Gastrocnemius medialis (tissue), 4 donors: ENCODE measurements around the gene RRP1. TPM values are rescaled to one million over a fixed set of nuclear protein-coding genes. Genes with fewer than 3 reads are reported as not detected.

Experiments
- ATAC-seq, 2 donors: fragments of 150-250 bp; one replicate each; pipeline ENCODE4 v1.9.1; 2016
- DNase-seq, 2 donors: peaks; one replicate each; pipeline ENCODE4 v3.0.0-alpha.2; 2019
- H3K27ac ChIP-seq, 4 donors: fragments of 200-600 bp; sonication (generic); 1 replicate in 1 of 4; 2 replicates in 3 of 4; pipeline ENCODE4 v1.5.1; 2016 to 2018; ENCODE audit warnings: mild to moderate bottlenecking in 2 of 4, moderate library complexity in 1 of 4
- H3K27me3 ChIP-seq, 3 donors: fragments of 200-600 bp; sonication (generic) in 2 of 3; 1 replicate in 1 of 3; 2 replicates in 2 of 3; pipeline versions ENCODE4 v1.5.1 to v1.6.0; 2016 to 2019; ENCODE audit warnings: mild to moderate bottlenecking in 1 of 3, moderate library complexity in 1 of 3
- H3K36me3 ChIP-seq, 2 donors: fragments of 200-600 bp; sonication (generic) in 1 of 2; one replicate each; pipeline ENCODE4 v1.5.1; 2017 to 2018
- H3K4me1 ChIP-seq, 2 donors: fragments of 200-600 bp; sonication (generic) in 1 of 2; one replicate each; pipeline ENCODE4 v1.5.1; 2016 to 2017; ENCODE audit warnings: mild to moderate bottlenecking in 2 of 2
- H3K4me3 ChIP-seq, 4 donors: fragments of 200-600 bp; sonication (generic) in 3 of 4; 1 replicate in 1 of 4; 2 replicates in 3 of 4; pipeline ENCODE4 v1.5.1; 2016 to 2019; ENCODE audit warnings: mild to moderate bottlenecking in 2 of 4
- H3K9me3 ChIP-seq, 3 donors: fragments of 200-600 bp; sonication (generic) in 2 of 3; 1 replicate in 1 of 3; 2 replicates in 2 of 3; pipeline ENCODE4 v1.5.1; 2016 to 2019
- POLR2A ChIP-seq, 2 donors: fragments of 450-650 bp; IDR thresholded peaks; one replicate each; pipeline ENCODE4 v1.6.1; 2017; ENCODE audit warnings: antibody characterized with exemption in 2 of 2, mild to moderate bottlenecking in 2 of 2, moderate library complexity in 2 of 2
- in situ Hi-C, 4 donors: fragments of 200-750 bp; cut with MboI; loops; one replicate each; pipeline versions ENCODE4 v1.15.0 to v1.8.0; 2017; ENCODE audit warnings: low sequenced_read_pairs in 4 of 4
- intact Hi-C: fragments of 100-400 bp; cut with DNase I; formaldehyde crosslinking; loops from one replicate; pipeline ENCODE4 v1.15.1; 2023; ENCODE audit warnings: low total_unique reads
- total RNA-seq, 4 donors: library from RNA; depleted of rRNA; stranded (reverse); fragments of >200 nt; gene quantifications; one replicate each; pipeline versions ENCODE4 v1.1.0 to v1.2.3, GENCODE V29; 2016
- TF ChIP-seq, protein P1 (sequence below), 5 experiments: fragments of 450-650 bp in 3 of 5; fragments of 200-600 bp in 2 of 5; sonication (generic) in 2 of 5; IDR thresholded peaks in 4 of 5; conservative IDR thresholded peaks in 1 of 5; 1 replicate in 4 of 5; 2 replicates in 1 of 5; pipeline ENCODE4 v1.5.1; 2016 to 2019; ENCODE audit warnings: antibody characterized with exemption in 5 of 5, mild to moderate bottlenecking in 3 of 5, moderate library complexity in 3 of 5

Gene RRP1
- total RNA-seq, 4 donors from 2014 or later: 17.5 to 32.0 (median 25.1) TPM

DNA sequence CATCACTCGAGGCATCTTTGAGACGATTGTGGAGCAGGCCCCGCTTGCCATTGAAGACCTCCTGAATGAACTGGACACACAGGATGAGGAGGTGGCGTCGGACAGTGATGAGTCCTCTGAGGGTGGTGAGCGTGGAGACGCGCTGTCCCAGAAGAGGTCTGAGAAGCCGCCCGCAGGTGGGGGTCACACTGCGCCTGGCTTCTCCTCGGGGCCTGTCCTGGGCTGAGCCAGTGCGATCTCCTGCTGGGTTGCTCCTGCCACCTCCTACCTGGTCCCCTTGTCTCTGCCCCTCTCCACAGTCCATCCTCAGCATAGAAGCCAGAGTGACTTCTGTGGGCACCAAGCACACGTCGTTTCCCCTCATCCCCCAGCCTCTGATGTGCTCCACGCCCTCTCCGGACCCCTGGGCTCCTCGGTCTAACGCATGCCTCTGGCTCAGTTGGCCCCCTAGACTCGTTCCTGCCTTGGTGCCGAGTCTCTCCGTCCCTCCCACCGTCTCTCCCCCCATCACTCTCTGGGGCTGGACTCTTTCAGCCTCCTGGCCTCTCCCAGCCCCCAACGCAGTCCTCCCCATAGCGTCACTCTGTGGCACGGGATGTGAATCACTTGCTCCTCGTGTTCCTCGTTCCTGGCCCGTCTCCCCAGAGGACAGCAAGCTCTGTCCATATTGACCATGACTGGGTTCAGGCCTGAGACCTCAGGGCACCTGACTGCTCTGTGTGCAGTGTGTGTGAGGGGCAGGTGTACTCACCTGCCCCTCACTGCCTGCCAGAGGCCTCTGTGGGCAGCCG is 8.7 kb downstream of the RRP1 start:
- TF ChIP-seq, protein P1, sequence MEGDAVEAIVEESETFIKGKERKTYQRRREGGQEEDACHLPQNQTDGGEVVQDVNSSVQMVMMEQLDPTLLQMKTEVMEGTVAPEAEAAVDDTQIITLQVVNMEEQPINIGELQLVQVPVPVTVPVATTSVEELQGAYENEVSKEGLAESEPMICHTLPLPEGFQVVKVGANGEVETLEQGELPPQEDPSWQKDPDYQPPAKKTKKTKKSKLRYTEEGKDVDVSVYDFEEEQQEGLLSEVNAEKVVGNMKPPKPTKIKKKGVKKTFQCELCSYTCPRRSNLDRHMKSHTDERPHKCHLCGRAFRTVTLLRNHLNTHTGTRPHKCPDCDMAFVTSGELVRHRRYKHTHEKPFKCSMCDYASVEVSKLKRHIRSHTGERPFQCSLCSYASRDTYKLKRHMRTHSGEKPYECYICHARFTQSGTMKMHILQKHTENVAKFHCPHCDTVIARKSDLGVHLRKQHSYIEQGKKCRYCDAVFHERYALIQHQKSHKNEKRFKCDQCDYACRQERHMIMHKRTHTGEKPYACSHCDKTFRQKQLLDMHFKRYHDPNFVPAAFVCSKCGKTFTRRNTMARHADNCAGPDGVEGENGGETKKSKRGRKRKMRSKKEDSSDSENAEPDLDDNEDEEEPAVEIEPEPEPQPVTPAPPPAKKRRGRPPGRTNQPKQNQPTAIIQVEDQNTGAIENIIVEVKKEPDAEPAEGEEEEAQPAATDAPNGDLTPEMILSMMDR (IDR thresholded peaks at IDR 0.05 in 4 of 5, conservative IDR thresholded peaks at IDR 0.05 in 1 of 5): no peak
- TF ChIP-seq POLR2A (IDR thresholded peaks at IDR 0.05): no peak
- H3K9me3 ChIP-seq: no peaks in the 10 kb centered on the region
- no peak overlapping the region for H3K4me3 ChIP-seq
- H3K4me1 ChIP-seq: no peaks in the 10 kb centered on the region
- no peak overlapping the region for H3K27ac ChIP-seq
- in situ Hi-C loops (no loop called here), intact Hi-C loops (no loop called here)
- DNase-seq (no peak), ATAC-seq (no peak)
- peaks cover 0 to 98% of the 10 kb centered on the region in 2 donors for H3K36me3 ChIP-seq
- H3K27me3 ChIP-seq: no peaks in the 10 kb centered on the region

DNA sequence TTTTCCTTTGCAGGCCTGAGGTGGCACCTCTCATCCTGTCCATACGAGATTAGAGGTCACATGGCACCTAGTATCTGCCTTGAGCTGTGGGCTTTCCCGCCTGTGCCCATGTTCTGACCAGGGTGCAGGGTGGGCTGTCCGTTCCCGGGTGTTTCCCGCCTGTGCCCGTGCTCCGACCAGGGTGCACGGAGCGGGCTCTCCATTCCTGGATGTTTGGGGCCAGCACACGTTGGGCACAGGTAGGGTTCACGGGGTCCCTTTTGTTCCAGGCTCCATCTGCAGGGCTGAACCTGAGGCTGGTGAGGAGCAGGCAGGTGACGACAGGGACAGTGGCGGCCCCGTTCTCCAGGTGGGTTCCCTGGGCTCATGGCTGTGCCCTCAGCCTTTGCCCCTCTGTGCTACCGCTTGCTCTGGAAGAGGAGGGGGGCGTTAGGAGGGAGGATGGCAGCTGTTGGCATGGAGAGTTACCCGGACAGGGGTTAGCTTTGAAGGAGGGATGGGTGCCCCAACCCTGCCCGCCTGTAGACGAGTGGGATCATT is 10.0 kb downstream of the RRP1 start:
- Histone ChIP-seq H3K4me3 (no peak overlapping the region), H3K27me3 (no peaks in the 10 kb centered on the region), H3K4me1 (no peaks in the 10 kb centered on the region), H3K27ac (no peak overlapping the region), H3K9me3 (no peaks in the 10 kb centered on the region), H3K36me3 (peaks cover 0 to 91% of the 10 kb centered on the region in 2 donors)
- DNase-seq (no peak), ATAC-seq (no peak)
- intact Hi-C loops: no loop called here
- no peak for TF ChIP-seq POLR2A (IDR thresholded peaks at IDR 0.05)
- TF ChIP-seq, protein P1 (IDR thresholded peaks at IDR 0.05 in 4 of 5, conservative IDR thresholded peaks at IDR 0.05 in 1 of 5): no peak
- in situ Hi-C loops: no loop called here

DNA sequence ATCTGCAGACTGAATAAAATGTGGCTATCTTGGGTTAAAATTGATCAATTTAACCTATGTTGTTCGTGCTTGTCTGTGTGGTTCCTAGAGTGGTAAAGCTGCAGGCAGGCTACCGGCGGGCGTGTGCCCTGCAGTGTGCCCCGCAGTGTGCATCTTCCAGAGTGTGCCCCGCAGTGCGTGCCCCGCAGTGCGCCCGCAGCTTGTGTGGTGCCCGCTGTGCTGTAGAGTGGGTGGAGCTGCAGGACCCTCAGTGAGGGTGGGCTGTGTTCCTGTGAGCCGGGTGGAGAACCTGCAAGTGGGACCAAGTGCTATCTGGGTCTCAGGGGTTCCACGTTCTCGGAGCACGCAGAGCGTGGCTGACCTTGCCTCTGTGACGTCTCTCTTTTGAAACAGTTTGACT is 10.7 kb downstream of the RRP1 start:
- ATAC-seq: no peak
- no peak for TF ChIP-seq POLR2A (IDR thresholded peaks at IDR 0.05)
- TF ChIP-seq, protein P1 (IDR thresholded peaks at IDR 0.05 in 4 of 5, conservative IDR thresholded peaks at IDR 0.05 in 1 of 5): no peak
- no peak overlapping the region for H3K27ac ChIP-seq
- H3K27me3 ChIP-seq: no peaks in the 10 kb centered on the region
- no peaks in the 10 kb centered on the region for H3K4me1 ChIP-seq
- in situ Hi-C loops: loop anchor here in 2 of 4 donors (10.0 to 25.0 kb wide), 2 partner anchors 88 to 105 kb away; partner anchors contain the start of gene PDXK (in 1 of the 2)
- intact Hi-C loops: no loop called here
- no peak overlapping the region for H3K4me3 ChIP-seq
- H3K36me3 ChIP-seq: peaks cover 0 to 84% of the 10 kb centered on the region in 2 donors
- DNase-seq: no peak
- no peaks in the 10 kb centered on the region for H3K9me3 ChIP-seq

- DNase-seq (no peak), ATAC-seq (no peak)
- no peak for TF ChIP-seq POLR2A (IDR thresholded peaks at IDR 0.05)
- TF ChIP-seq, protein P1 (IDR thresholded peaks at IDR 0.05 in 4 of 5, conservative IDR thresholded peaks at IDR 0.05 in 1 of 5): no peak
- Histone ChIP-seq H3K27me3 (no peaks in the 10 kb centered on the region), H3K27ac (no peak overlapping the region), H3K36me3 (peaks cover 0 to 80% of the 10 kb centered on the region in 2 donors), H3K4me1 (no peaks in the 10 kb centered on the region), H3K9me3 (no peaks in the 10 kb centered on the region), H3K4me3 (no peak overlapping the region)
- intact Hi-C loops: no loop called here
- in situ Hi-C loops: loop anchor here in 2 of 4 donors (10.0 to 25.0 kb wide), 2 partner anchors 88 to 104 kb away; partner anchors contain the start of gene PDXK (in 1 of the 2)
Measured at GRCh38 chr21:43800566-43800965, 11.2 kb downstream of the RRP1 start.
